Neural progenitor cell (in vitro differentiated cells): Measurements from ENCODE around the gene CHAF1A. TPM values are rescaled to one million over a fixed set of nuclear protein-coding genes. Genes with fewer than 3 reads are reported as not detected.

Experiments used
- DNase-seq: peaks from one replicate; pipeline ENCODE4 v3.0.0-alpha.2; 2016; ENCODE audit warnings: low spot score
- H2AFZ ChIP-seq: fragments of 200-600 bp; sonication (generic); replicated peaks from 2 replicates; pipeline ENCODE4 v1.6.1; 2016; ENCODE audit warnings: antibody characterized with exemption
- H3F3A ChIP-seq: fragments of 200-600 bp; sonication (generic); 2 replicates; pipeline ENCODE4 v1.6.1; 2016; ENCODE audit warnings: antibody characterized with exemption, low read depth
- H3K27ac ChIP-seq: fragments of 200-600 bp; sonication (generic); 2 replicates; pipeline ENCODE4 v1.5.1; 2016; ENCODE audit warnings: mild to moderate bottlenecking
- H3K27me3 ChIP-seq: fragments of 200-600 bp; sonication (generic); 2 replicates; pipeline ENCODE4 v1.6.1; 2016; ENCODE audit warnings: mild to moderate bottlenecking, moderate library complexity
- H3K36me3 ChIP-seq: fragments of 200-600 bp; sonication (generic); 2 replicates; pipeline ENCODE4 v1.5.1; 2016
- H3K4me1 ChIP-seq: fragments of 200-600 bp; sonication (generic); 2 replicates; pipeline ENCODE4 v1.6.1; 2016; ENCODE audit warnings: mixed run types
- H3K4me2 ChIP-seq: fragments of 200-600 bp; sonication (generic); 2 replicates; pipeline ENCODE4 v1.6.1; 2016
- H3K4me3 ChIP-seq: fragments of 200-600 bp; sonication (generic); 2 replicates; pipeline ENCODE4 v1.5.1; 2016
- H3K79me2 ChIP-seq: fragments of 200-600 bp; sonication (generic); 2 replicates; pipeline ENCODE4 v1.6.1; 2016; ENCODE audit warnings: low read depth
- H3K9ac ChIP-seq: fragments of 200-600 bp; sonication (generic); 2 replicates; pipeline ENCODE4 v1.6.1; 2016
- H3K9me3 ChIP-seq: fragments of 200-600 bp; sonication (generic); 2 replicates; pipeline ENCODE4 v1.5.1; 2016; ENCODE audit warnings: low read depth
- H4K20me1 ChIP-seq: fragments of 200-600 bp; sonication (generic); 2 replicates; pipeline ENCODE4 v1.6.1; 2016; ENCODE audit warnings: low read depth
- H3K27ac Mint-ChIP-seq: 3 replicates; pipeline ENCODE4 v1.8.0; 2021; ENCODE audit warnings: mixed read lengths
- H3K27me3 Mint-ChIP-seq: 2 replicates; pipeline ENCODE4 v1.8.0; 2022; ENCODE audit warnings: low read depth, mild to moderate bottlenecking, inconsistent platforms, moderate library complexity, mixed read lengths; ENCODE audit not compliant: insufficient read depth
- H3K36me3 Mint-ChIP-seq: 3 replicates; pipeline ENCODE4 v1.8.0; 2021; ENCODE audit warnings: mixed read lengths
- H3K4me1 Mint-ChIP-seq: 3 replicates; pipeline ENCODE4 v1.8.0; 2021; ENCODE audit warnings: mixed read lengths
- H3K4me3 Mint-ChIP-seq: 3 replicates; pipeline ENCODE4 v1.8.0; 2021; ENCODE audit warnings: mild to moderate bottlenecking, moderate library complexity, mixed read lengths
- H3K9me3 Mint-ChIP-seq: 3 replicates; pipeline ENCODE4 v1.8.0; 2020; ENCODE audit warnings: mixed read lengths
- EZH2 ChIP-seq: fragments of 200-600 bp; sonication (generic); IDR thresholded peaks from 2 replicates; pipeline ENCODE4 v1.6.1; 2017; ENCODE audit warnings: antibody characterized with exemption, mild to moderate bottlenecking, moderate library complexity
- EZH2phosphoT487 ChIP-seq: fragments of 200-600 bp; sonication (generic); IDR thresholded peaks from 2 replicates; pipeline ENCODE4 v1.6.1; 2017; ENCODE audit warnings: antibody characterized with exemption
- total RNA-seq: library from RNA; depleted of rRNA; stranded (reverse); fragments of >200 nt; gene quantifications from 2 replicates; pipeline ENCODE4 v1.2.3, GENCODE V29; 2015; ENCODE audit warnings: low replicate concordance
- TF ChIP-seq, protein P1 (sequence below): fragments of 200-600 bp; sonication (generic); IDR thresholded peaks from 2 replicates; pipeline ENCODE4 v1.5.1; 2017; ENCODE audit warnings: antibody characterized with exemption, mild to moderate bottlenecking

CHAF1A gene
- total RNA-seq, 1 donor from 2014 or later, result 37.5 TPM

DNA sequence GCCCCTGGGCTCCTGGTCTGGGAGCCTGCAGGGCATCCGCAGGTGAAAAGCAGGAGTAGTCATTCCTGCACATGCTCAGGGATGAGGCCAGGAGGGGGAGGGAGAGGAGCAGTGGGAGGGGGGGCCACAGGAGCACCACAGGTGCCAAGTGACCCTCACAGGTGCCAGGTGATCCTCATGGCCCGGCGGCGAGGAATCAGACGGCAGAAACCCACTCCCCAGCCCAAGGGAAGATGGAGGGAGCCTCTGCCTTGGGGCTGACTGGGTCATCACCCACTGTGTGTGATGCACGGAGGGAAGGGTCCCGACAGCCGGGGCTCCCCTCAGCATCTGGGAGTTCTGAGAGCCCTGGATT lies 29.4 kb upstream of the CHAF1A start:
- peaks cover 2% of the 10 kb centered on the region for H3K36me3 Mint-ChIP-seq
- Histone ChIP-seq H3K9ac (no peak overlapping the region), H3K79me2 (peaks cover 54% of the 10 kb centered on the region), H3K4me3 (no peak overlapping the region), H3K27ac (no peak overlapping the region), H3F3A (peaks cover 21% of the 10 kb centered on the region), H3K27me3 (no peaks in the 10 kb centered on the region), H3K36me3 (no peaks in the 10 kb centered on the region), H3K4me2 (no peak overlapping the region), H3K9me3 (no peaks in the 10 kb centered on the region), H4K20me1 (peaks cover 98% of the 10 kb centered on the region), H3K4me1 (peaks cover 39% of the 10 kb centered on the region), H2AFZ (no peak overlapping the region)
- peaks cover 2% of the 10 kb centered on the region for H3K27me3 Mint-ChIP-seq
- H3K27ac Mint-ChIP-seq, result no peak overlapping the region
- no peaks in the 10 kb centered on the region for H3K9me3 Mint-ChIP-seq
- DNase-seq, result no peak
- TF ChIP-seq EZH2, result no peak
- H3K4me3 Mint-ChIP-seq, result no peak overlapping the region
- H3K4me1 Mint-ChIP-seq, result peaks cover 43% of the 10 kb centered on the region

DNA sequence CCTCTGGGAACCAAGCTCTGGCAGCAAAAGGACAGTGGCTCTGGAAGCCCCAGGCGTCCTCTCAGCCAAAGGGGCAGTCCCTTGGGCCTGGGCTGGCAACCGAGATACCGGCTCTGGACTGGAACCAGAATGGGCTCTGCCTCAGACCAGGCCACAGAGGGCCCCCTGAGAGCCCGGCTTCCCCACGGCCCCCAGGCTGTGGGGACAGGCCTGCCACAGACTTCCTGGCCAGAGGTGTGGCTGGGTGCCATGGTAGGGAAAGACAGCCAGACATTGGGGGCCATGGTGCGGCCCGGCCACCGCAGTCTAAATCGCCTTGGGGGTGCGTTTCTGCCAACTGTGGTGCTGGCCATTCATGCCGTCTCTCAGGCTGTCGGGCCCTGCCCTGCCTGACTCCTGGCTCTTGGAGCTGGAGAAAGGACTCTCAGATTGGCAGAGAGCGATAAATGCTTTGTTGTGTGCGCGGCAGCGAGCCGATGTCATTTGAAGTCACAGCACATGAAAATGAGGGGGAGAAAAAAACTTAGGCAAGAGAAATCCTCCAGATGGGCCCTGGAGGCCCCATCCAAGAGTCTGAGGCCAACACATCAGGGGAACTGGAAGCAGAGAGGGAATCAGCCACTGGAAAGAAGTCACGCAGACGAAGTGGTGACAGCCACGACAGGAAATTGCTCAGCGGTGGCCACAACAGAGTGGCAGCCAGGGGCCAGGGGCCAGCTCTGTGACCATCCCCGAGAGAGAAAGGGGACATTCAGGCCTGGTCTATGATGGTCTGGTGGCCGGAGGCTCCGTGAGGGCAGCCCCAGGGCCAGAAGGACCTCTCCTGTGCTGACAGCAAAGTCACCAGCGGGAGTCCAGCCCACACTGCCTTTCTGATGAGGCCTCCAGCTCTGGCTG lies 28.6 kb upstream of the CHAF1A start:
- H3K9me3 ChIP-seq, result no peaks in the 10 kb centered on the region
- H3K27ac ChIP-seq, result no peak overlapping the region
- TF ChIP-seq, protein P1, sequence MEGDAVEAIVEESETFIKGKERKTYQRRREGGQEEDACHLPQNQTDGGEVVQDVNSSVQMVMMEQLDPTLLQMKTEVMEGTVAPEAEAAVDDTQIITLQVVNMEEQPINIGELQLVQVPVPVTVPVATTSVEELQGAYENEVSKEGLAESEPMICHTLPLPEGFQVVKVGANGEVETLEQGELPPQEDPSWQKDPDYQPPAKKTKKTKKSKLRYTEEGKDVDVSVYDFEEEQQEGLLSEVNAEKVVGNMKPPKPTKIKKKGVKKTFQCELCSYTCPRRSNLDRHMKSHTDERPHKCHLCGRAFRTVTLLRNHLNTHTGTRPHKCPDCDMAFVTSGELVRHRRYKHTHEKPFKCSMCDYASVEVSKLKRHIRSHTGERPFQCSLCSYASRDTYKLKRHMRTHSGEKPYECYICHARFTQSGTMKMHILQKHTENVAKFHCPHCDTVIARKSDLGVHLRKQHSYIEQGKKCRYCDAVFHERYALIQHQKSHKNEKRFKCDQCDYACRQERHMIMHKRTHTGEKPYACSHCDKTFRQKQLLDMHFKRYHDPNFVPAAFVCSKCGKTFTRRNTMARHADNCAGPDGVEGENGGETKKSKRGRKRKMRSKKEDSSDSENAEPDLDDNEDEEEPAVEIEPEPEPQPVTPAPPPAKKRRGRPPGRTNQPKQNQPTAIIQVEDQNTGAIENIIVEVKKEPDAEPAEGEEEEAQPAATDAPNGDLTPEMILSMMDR, result no peak
- no peak for TF ChIP-seq EZH2
- TF ChIP-seq EZH2phosphoT487, result no peak
- peak overlapping the region; percentile 65 for H3K27ac Mint-ChIP-seq
- no peak for DNase-seq
- H3K9ac ChIP-seq, result no peak overlapping the region
- peak overlapping the region; percentile 5 for H3K4me3 Mint-ChIP-seq
- peaks cover 39% of the 10 kb centered on the region for H3K4me1 Mint-ChIP-seq
- peaks cover 2% of the 10 kb centered on the region for H3K36me3 Mint-ChIP-seq
- peaks cover 21% of the 10 kb centered on the region for H3F3A ChIP-seq
- peaks cover 95% of the 10 kb centered on the region for H4K20me1 ChIP-seq
- no peak overlapping the region for H2AFZ ChIP-seq
- H3K4me1 ChIP-seq, result peaks cover 37% of the 10 kb centered on the region
- H3K27me3 Mint-ChIP-seq, result peaks cover 3% of the 10 kb centered on the region
- no peak overlapping the region for H3K4me3 ChIP-seq
- no peak overlapping the region for H3K4me2 ChIP-seq
- H3K36me3 ChIP-seq, result no peaks in the 10 kb centered on the region
- H3K79me2 ChIP-seq, result peaks cover 51% of the 10 kb centered on the region
- H3K9me3 Mint-ChIP-seq, result no peaks in the 10 kb centered on the region
- no peaks in the 10 kb centered on the region for H3K27me3 ChIP-seq

GRCh38 chr19:4374498-4375163 lies 27.8 kb upstream of the CHAF1A start:
- peaks cover 2% of the 10 kb centered on the region for H3K36me3 Mint-ChIP-seq
- H4K20me1 ChIP-seq, result peaks cover 95% of the 10 kb centered on the region
- no peak overlapping the region for H3K9ac ChIP-seq
- H3K27me3 ChIP-seq, result no peaks in the 10 kb centered on the region
- no peak overlapping the region for H2AFZ ChIP-seq
- no peak overlapping the region for H3K4me3 ChIP-seq
- H3K4me3 Mint-ChIP-seq, result no peak overlapping the region
- peaks cover 3% of the 10 kb centered on the region for H3K27me3 Mint-ChIP-seq
- peaks cover 38% of the 10 kb centered on the region for H3K4me1 Mint-ChIP-seq
- no peaks in the 10 kb centered on the region for H3K9me3 Mint-ChIP-seq
- DNase-seq, result no peak
- no peak overlapping the region for H3K27ac ChIP-seq
- no peak overlapping the region for H3K27ac Mint-ChIP-seq
- peaks cover 29% of the 10 kb centered on the region for H3K4me1 ChIP-seq
- H3K9me3 ChIP-seq, result no peaks in the 10 kb centered on the region
- TF ChIP-seq, protein P1, result no peak
- TF ChIP-seq EZH2phosphoT487, result no peak
- TF ChIP-seq EZH2, result no peak
- peaks cover 51% of the 10 kb centered on the region for H3K79me2 ChIP-seq
- peaks cover 19% of the 10 kb centered on the region for H3F3A ChIP-seq
- no peaks in the 10 kb centered on the region for H3K36me3 ChIP-seq
- no peak overlapping the region for H3K4me2 ChIP-seq
